Right lobe of liver (tissue), 4 donors: ENCODE measurements around the gene LAPTM5.

Experiments used
- POLR2A ChIP-seq: fragments of 450-650 bp; IDR thresholded peaks from one replicate; pipeline ENCODE4 v1.6.1; 2017; ENCODE audit warnings: antibody characterized with exemption, mild to moderate bottlenecking
- TF ChIP-seq, protein P1 (sequence below), 4 donors: fragments of 200-600 bp in 3 of 4; fragments of 450-650 bp in 1 of 4; IDR thresholded peaks; one replicate each; pipeline versions ENCODE4 v1.5.1 to v1.8.0; 2016 to 2022; ENCODE audit warnings: antibody characterized with exemption in 4 of 4, mild to moderate bottlenecking in 2 of 4
- donor health status: DM: no; HTN: no; CAD: no.
- donor health status: DM: no; HTN: no; CAD: no.
- donor health status: DM: no; HTN: yes; CAD: no.

DNA sequence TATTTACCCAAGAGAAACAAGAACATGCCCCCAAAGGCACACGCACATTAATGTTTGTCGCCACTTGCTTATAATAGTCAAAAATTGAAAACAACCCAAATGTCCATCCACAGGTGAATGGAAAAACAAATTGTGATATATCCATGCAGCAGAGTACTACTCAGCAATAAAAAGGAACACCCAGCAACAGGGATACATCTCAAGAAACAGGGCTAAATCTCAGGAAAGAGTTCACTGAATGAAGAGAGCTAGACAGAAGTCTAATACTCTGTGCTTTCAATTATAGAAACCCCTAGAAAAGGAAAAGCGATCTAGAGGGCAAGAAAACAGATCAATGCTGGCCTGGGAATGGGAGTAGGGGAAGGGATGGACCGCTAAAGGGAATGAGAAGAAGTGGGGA, 36.7 kb upstream of the LAPTM5 start:
- no peak for TF ChIP-seq POLR2A
- TF ChIP-seq, protein P1, sequence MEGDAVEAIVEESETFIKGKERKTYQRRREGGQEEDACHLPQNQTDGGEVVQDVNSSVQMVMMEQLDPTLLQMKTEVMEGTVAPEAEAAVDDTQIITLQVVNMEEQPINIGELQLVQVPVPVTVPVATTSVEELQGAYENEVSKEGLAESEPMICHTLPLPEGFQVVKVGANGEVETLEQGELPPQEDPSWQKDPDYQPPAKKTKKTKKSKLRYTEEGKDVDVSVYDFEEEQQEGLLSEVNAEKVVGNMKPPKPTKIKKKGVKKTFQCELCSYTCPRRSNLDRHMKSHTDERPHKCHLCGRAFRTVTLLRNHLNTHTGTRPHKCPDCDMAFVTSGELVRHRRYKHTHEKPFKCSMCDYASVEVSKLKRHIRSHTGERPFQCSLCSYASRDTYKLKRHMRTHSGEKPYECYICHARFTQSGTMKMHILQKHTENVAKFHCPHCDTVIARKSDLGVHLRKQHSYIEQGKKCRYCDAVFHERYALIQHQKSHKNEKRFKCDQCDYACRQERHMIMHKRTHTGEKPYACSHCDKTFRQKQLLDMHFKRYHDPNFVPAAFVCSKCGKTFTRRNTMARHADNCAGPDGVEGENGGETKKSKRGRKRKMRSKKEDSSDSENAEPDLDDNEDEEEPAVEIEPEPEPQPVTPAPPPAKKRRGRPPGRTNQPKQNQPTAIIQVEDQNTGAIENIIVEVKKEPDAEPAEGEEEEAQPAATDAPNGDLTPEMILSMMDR (IDR thresholded peaks at IDR 0.05): no peak
